Activated effector memory CD4-positive, alpha-beta T cell treated with anti-CD3 and anti-CD28 coated beads, Interleukin-2, amount 50 U/mL, for 16 hours (primary cell): ENCODE data around the gene LSP1.

Experiments used
- DNase-seq: peaks from one replicate; pipeline ENCODE4 v3.0.0-alpha.2; 2020

The LSP1 gene

GRCh38 chr11:1919391-1920127 is 66.7 kb downstream of the LSP1 start, which contains the start of gene TNNT3:
TSS of gene TNNT3 (plus strand) at chr11:1919703. CDS start at chr11:1922875, 3,172 bp downstream.
- DNase-seq, result no peak

- no peak for DNase-seq
Measured at GRCh38 chr11:1920128-1920908, 67.4 kb downstream of the LSP1 start.

GRCh38 chr11:1920909-1921573 is 68.2 kb downstream of the LSP1 start:
- no peak for DNase-seq

- DNase-seq, result no peak
Measured at GRCh38 chr11:1921574-1922141, 68.8 kb downstream of the LSP1 start.

- DNase-seq, result no peak
Measured at GRCh38 chr11:1922481-1923081, 69.7 kb downstream of the LSP1 start.

- peak; percentile 56 for DNase-seq
Measured at GRCh38 chr11:1923201-1923956, 70.5 kb downstream of the LSP1 start.

- peak; percentile 43 for DNase-seq
Measured at GRCh38 chr11:1924181-1924580, 71.3 kb downstream of the LSP1 start.

GRCh38 chr11:1924646-1925372 is 71.9 kb downstream of the LSP1 start:
- DNase-seq, result peak; percentile 57

- no peak for DNase-seq
Measured at GRCh38 chr11:1925373-1926155, 72.7 kb downstream of the LSP1 start.

- no peak for DNase-seq
Measured at GRCh38 chr11:1926156-1927025, 73.5 kb downstream of the LSP1 start.

GRCh38 chr11:1927026-1927847 is 74.4 kb downstream of the LSP1 start:
- no peak for DNase-seq

GRCh38 chr11:1927848-1928469 is 75.1 kb downstream of the LSP1 start:
- DNase-seq, result no peak

GRCh38 chr11:1928470-1928890 is 75.6 kb downstream of the LSP1 start:
- no peak for DNase-seq

GRCh38 chr11:1928891-1929541 is 76.1 kb downstream of the LSP1 start:
- DNase-seq, result no peak

- no peak for DNase-seq
Measured at GRCh38 chr11:1929621-1930461, 77.0 kb downstream of the LSP1 start.

- DNase-seq, result no peak
Measured at GRCh38 chr11:1930462-1930830, 77.6 kb downstream of the LSP1 start.
